Measurements from ENCODE around the gene ZNF330. TPM values are rescaled to one million over a fixed set of nuclear protein-coding genes. Genes with fewer than 3 reads are reported as not detected.

The ZNF330 gene
- total RNA-seq, 2 donors from 2014 or later, result 27.7 to 29.7 TPM

DNA sequence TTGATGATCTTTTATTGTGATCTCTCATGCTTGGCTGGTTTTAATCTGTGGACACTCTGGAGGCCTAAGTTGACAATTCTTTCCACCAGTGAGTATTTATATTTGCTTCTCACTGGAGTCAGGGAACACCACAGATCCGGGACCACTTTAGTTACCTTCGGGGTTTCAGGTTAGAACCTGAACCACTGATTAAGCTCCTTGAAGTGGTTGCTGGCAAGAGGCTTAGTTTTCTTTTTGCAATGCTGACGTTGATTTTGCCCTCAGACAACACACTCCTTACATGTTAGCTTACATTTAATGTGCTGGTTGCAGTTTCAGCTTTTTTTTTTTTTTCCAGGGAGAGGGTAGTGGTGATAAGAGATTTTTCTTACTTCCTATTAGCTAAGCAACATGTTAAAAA lies 10.5 kb upstream of the ZNF330 start:
- H3K4me3 ChIP-seq, result no peak overlapping the region
- intact Hi-C loops (cut with DNase I), result no loop called here
- DNase-seq, result no peak
- H3K27me3 ChIP-seq, result no peaks in the 10 kb centered on the region
- H3K27ac ChIP-seq, result no peak overlapping the region
- H3K36me3 ChIP-seq, result no peaks in the 10 kb centered on the region
- no peak overlapping the region for H3K9ac ChIP-seq (ENCODE audit: low read depth in 2 of 2, low read length in 2 of 2)
- no peaks in the 10 kb centered on the region for H3K9me3 ChIP-seq
- H3K4me1 ChIP-seq, result no peaks in the 10 kb centered on the region
- TF ChIP-seq, protein P1, sequence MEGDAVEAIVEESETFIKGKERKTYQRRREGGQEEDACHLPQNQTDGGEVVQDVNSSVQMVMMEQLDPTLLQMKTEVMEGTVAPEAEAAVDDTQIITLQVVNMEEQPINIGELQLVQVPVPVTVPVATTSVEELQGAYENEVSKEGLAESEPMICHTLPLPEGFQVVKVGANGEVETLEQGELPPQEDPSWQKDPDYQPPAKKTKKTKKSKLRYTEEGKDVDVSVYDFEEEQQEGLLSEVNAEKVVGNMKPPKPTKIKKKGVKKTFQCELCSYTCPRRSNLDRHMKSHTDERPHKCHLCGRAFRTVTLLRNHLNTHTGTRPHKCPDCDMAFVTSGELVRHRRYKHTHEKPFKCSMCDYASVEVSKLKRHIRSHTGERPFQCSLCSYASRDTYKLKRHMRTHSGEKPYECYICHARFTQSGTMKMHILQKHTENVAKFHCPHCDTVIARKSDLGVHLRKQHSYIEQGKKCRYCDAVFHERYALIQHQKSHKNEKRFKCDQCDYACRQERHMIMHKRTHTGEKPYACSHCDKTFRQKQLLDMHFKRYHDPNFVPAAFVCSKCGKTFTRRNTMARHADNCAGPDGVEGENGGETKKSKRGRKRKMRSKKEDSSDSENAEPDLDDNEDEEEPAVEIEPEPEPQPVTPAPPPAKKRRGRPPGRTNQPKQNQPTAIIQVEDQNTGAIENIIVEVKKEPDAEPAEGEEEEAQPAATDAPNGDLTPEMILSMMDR (IDR thresholded peaks at IDR 0.05), result no peak

DNA sequence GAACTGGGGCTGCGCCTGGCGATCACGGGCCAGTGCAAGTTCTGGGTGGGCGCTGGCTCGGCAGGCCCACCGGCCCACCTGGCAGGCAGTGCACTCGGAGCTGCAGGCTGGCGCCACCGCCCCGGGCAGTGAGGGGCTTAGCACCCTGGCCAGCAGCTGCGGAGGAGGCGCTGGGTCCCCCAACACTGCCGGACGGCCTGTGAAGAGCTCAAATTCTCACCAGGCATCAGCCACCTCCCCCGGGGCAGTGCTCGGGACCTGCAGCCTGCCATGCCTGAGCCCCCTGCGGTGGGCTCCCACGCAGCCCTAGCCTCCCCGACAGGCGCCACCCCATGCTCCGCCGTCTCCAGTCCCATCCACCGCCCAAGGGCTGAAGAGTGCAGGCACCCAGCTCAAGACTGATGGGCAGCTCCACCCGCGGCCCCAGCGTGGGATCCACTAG lies 7.1 kb upstream of the ZNF330 start:
- no peaks in the 10 kb centered on the region for H3K9me3 ChIP-seq
- H3K27me3 ChIP-seq, result no peaks in the 10 kb centered on the region
- H3K27ac ChIP-seq, result no peak overlapping the region
- TF ChIP-seq, protein P1 (IDR thresholded peaks at IDR 0.05), result no peak
- intact Hi-C loops (cut with DNase I), result no loop called here
- no peaks in the 10 kb centered on the region for H3K4me1 ChIP-seq
- no peak overlapping the region for H3K4me3 ChIP-seq
- no peak for DNase-seq
- no peaks in the 10 kb centered on the region for H3K36me3 ChIP-seq
- H3K9ac ChIP-seq (ENCODE audit: low read depth in 2 of 2, low read length in 2 of 2), result no peak overlapping the region

DNA sequence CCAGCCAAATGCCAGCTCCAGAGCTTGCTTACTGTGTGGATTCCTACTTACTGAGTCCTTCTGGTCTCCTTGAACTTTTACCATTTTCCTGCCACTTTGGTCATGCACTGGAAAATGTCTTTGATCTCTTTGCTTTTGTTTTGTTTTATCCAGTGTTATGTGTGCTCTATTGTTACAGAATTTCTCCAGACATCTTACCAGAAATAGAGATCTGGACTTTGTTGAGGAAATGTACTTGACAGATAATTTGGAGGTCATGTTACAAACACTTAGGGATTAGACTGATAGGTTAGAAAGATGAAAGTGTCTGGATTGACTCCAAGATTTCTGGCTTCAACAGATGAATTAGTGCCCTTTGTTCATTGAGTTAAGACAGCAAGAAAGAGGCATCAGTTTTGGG lies 5.7 kb upstream of the ZNF330 start:
- H3K4me1 ChIP-seq, result no peaks in the 10 kb centered on the region
- no peak overlapping the region for H3K9ac ChIP-seq (ENCODE audit: low read depth in 2 of 2, low read length in 2 of 2)
- DNase-seq, result no peak
- no peaks in the 10 kb centered on the region for H3K27me3 ChIP-seq
- H3K36me3 ChIP-seq, result no peaks in the 10 kb centered on the region
- TF ChIP-seq, protein P1 (IDR thresholded peaks at IDR 0.05), result no peak
- no peak overlapping the region for H3K4me3 ChIP-seq
- H3K27ac ChIP-seq, result no peak overlapping the region
- no peaks in the 10 kb centered on the region for H3K9me3 ChIP-seq
- intact Hi-C loops (cut with DNase I), result no loop called here

DNA sequence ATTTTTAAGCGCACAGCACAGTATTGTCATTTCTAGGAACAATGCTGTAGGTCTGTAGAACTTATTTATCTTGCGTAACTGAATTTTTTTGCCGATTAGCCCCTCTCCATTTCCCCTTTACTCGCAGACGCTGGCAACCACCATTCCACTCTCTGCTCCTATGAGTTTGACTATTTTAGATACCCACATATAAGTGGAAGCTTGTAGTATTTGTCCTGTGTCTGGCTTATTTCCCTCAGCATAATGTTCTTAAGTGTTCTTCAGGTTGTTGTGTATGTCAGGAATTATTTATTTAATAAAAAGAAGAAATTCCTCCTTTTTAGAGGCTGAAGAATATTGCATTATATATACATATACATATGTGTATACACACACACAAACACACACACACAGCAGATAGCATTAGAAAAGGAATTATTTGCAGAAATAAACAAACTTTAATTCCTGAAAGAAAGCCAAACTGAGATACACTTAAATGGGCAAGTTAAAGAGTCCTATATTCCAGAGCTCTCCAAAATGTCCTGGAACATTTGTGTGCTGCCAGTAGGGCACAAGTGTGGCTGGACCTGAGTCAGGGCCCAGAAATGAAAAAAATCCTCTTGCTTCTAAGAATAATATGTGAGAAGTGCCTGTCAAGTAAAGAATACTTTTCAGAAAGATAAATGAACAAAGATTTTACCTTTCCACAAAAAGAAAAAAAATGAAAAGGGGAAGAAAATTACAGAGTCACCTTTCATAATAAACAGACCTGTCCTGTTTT lies 4.5 kb upstream of the ZNF330 start:
- no peaks in the 10 kb centered on the region for H3K27me3 ChIP-seq
- H3K9me3 ChIP-seq, result no peaks in the 10 kb centered on the region
- intact Hi-C loops (cut with DNase I), result no loop called here
- no peak overlapping the region for H3K4me3 ChIP-seq
- no peaks in the 10 kb centered on the region for H3K4me1 ChIP-seq
- TF ChIP-seq, protein P1 (IDR thresholded peaks at IDR 0.05), result no peak
- no peak overlapping the region for H3K9ac ChIP-seq (ENCODE audit: low read depth in 2 of 2, low read length in 2 of 2)
- no peak for DNase-seq
- no peak overlapping the region for H3K27ac ChIP-seq
- no peaks in the 10 kb centered on the region for H3K36me3 ChIP-seq

DNA sequence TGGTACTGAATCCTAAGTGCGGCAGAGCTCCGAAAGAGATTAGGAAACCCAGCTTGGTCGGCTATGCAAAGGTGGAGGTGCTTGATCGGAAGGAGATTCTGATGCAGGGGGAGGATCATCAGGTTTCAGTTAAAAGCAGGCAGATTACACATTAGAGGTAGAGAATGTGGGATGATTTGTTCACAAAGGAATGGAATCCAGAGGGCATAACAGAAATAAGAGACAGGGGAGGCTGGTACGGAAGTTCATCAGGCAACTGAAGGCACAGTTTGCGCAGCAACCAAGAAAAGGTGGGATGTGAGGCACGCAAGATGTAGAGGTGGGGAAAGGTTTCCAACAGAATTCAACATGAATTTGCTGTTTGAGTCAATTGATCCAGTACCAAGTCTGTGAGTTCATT lies 424 bp upstream of the ZNF330 start:
- Histone ChIP-seq H3K36me3 (no peaks in the 10 kb centered on the region), H3K27ac (no peak overlapping the region), H3K4me3 (peak overlapping the region; percentile 92), H3K4me1 (peaks cover 8% of the 10 kb centered on the region), H3K27me3 (no peaks in the 10 kb centered on the region), H3K9ac (ENCODE audit: low read depth in 2 of 2, low read length in 2 of 2) (no peak overlapping the region), H3K9me3 (no peaks in the 10 kb centered on the region)
- intact Hi-C loops (cut with DNase I), result no loop called here
- DNase-seq, result no peak
- TF ChIP-seq, protein P1 (IDR thresholded peaks at IDR 0.05), result no peak
